ENCODE data around the gene GOLGA6L2.
"Not testable (repeated sequence)": the region's sequence is repeated elsewhere in the genome, so short reads cannot be mapped to it uniquely, and the experiment has no call there.

Gene GOLGA6L2

GRCh38 chr15:23424111-23424904 is 22.7 kb downstream of the GOLGA6L2 start:
- no peak for DNase-seq

- DNase-seq = no peak
These were observed 23.9 kb downstream of the GOLGA6L2 start for GRCh38 chr15:23422946-23423708.

- DNase-seq = no peak
These were observed 24.7 kb downstream of the GOLGA6L2 start for GRCh38 chr15:23422099-23422945.

- no peak for DNase-seq
These were observed 26.1 kb downstream of the GOLGA6L2 start for GRCh38 chr15:23420806-23421575.

- DNase-seq = no peak
These were observed 30.4 kb downstream of the GOLGA6L2 start for GRCh38 chr15:23416349-23417276.

GRCh38 chr15:23415866-23416265 is 31.2 kb downstream of the GOLGA6L2 start:
- not testable (repeated sequence) for DNase-seq

GRCh38 chr15:23415321-23415865 is 31.6 kb downstream of the GOLGA6L2 start:
- no peak for DNase-seq

GRCh38 chr15:23412881-23413600 is 34.0 kb downstream of the GOLGA6L2 start:
- not testable (repeated sequence) for DNase-seq

- DNase-seq = no peak
These were observed 35.2 kb downstream of the GOLGA6L2 start for GRCh38 chr15:23411841-23412240.

GRCh38 chr15:23403550-23403949 is 43.5 kb downstream of the GOLGA6L2 start:
- DNase-seq = no peak

GRCh38 chr15:23402544-23402943 is 44.5 kb downstream of the GOLGA6L2 start:
- DNase-seq = no peak

GRCh38 chr15:23402140-23402539 is 44.9 kb downstream of the GOLGA6L2 start:
- DNase-seq = no peak

- DNase-seq = peak; percentile 20
These were observed 45.4 kb downstream of the GOLGA6L2 start for GRCh38 chr15:23401627-23402026.

GRCh38 chr15:23399207-23399606 is 47.8 kb downstream of the GOLGA6L2 start:
- not testable (repeated sequence) for DNase-seq

GRCh38 chr15:23398357-23398756 is 48.7 kb downstream of the GOLGA6L2 start:
- DNase-seq = not testable (repeated sequence)

GRCh38 chr15:23397779-23398178 is 49.3 kb downstream of the GOLGA6L2 start:
- DNase-seq = no peak

- no peak for DNase-seq
These were observed 51.2 kb downstream of the GOLGA6L2 start for GRCh38 chr15:23395832-23396231.

GRCh38 chr15:23395030-23395692 is 51.9 kb downstream of the GOLGA6L2 start:
- no peak for DNase-seq
